ENCODE measurements around the gene USP47.

USP47 gene

DNA sequence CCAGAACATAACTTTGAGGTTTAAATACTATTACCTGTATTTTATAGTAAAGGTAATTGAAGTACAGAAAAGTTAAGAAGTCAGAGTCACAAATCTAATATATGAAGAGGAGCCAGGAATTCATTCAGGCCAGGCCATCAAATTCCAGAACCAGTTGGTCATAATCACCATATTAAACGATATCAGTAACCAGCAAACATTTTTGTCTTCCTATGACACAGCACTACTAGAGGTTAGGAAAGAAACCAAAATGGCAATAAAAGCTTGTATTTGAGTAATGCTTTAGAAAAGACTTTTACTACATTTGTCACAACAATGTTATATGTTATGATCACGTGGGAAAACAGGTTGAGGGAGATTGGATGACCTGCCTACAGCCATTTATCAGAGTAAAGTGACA lies 104.4 kb downstream of the USP47 start:
- Histone ChIP-seq H3K23ac (ENCODE audit: low read depth, low read length, poor library complexity) (no peak overlapping the region), H3K4ac (ENCODE audit: low read length) (no peak overlapping the region), H4K8ac (ENCODE audit: low read depth, low read length) (no peak overlapping the region), H3K4me3 (ENCODE audit: low read length in 2 of 2) (no peak overlapping the region), H3K9me3 (replicated peaks in 1 of 2; ENCODE audit: control insufficient read depth in 2 of 2, insufficient read depth in 1 of 2, low read depth in 1 of 2, low read length in 2 of 2) (no peaks in the 10 kb centered on the region), H3K27ac (replicated peaks; ENCODE audit: low read length) (no peak overlapping the region), H3K18ac (ENCODE audit: low read length) (no peak overlapping the region), H3K27me3 (ENCODE audit: control insufficient read depth in 3 of 3, insufficient read depth in 3 of 3, low read depth in 1 of 3, low read length in 3 of 3) (no peaks in the 10 kb centered on the region), H2AFZ (ENCODE audit: low read length) (no peak overlapping the region), H2BK12ac (ENCODE audit: low read length) (no peak overlapping the region), H3K36me3 (replicated peaks in 1 of 2; ENCODE audit: control insufficient read depth in 2 of 2, insufficient read depth in 2 of 2, low read length in 2 of 2) (peaks cover 4 to 100% of the 10 kb centered on the region in 2 donors), H3K14ac (ENCODE audit: low read length) (no peak overlapping the region), H3K79me1 (ENCODE audit: low read depth, low read length) (no peaks in the 10 kb centered on the region), H2BK120ac (ENCODE audit: low read depth, low read length) (no peak overlapping the region), H3K9ac (ENCODE audit: low read depth, low read length, poor library complexity) (no peak overlapping the region), H2BK15ac (ENCODE audit: low read length) (no peak overlapping the region), H3K4me2 (ENCODE audit: insufficient read depth, low read length, poor library complexity, severe bottlenecking) (no peak overlapping the region), H2AK5ac (ENCODE audit: low read depth, low read length) (no peak overlapping the region), H3K4me1 (ENCODE audit: control insufficient read depth in 2 of 2, insufficient read depth in 1 of 2, low read depth in 1 of 2, low read length in 2 of 2) (peaks cover 0 to 2% of the 10 kb centered on the region in 2 donors), H4K91ac (ENCODE audit: low read depth, low read length, poor library complexity) (no peak overlapping the region), H2BK5ac (ENCODE audit: low read length) (no peak overlapping the region)
- no peak for DNase-seq (ENCODE audit: low spot score)
- WGBS, 2 donors (ENCODE audit: extremely low coverage in 2 of 2, insufficient read length in 2 of 2, insufficient replicate concordance in 1 of 2), result no CpG with 5 or more reads among the region's 2 CpGs

DNA sequence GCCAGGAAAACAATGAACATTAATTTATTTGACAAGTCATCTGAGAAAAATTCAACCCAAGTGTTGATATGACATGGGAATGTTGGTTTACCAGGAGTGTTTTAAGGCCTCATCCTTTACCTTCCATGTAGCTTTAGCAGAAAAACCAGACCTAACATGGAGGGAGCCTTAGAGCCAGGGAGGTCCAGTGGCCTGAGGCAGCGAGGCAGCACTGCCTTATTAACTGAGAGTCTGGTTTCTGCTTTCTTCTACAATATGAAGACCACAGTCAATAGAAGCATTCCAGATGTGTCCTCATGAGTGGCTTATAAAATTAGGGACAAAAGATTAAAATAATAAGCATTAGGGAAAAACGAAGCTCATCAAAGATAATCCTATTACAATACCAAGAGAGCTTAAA lies 105.1 kb downstream of the USP47 start:
- no peak overlapping the region for H2BK120ac ChIP-seq (ENCODE audit: low read depth, low read length)
- H4K91ac ChIP-seq (ENCODE audit: low read depth, low read length, poor library complexity), result no peak overlapping the region
- no peak overlapping the region for H2BK5ac ChIP-seq (ENCODE audit: low read length)
- H4K8ac ChIP-seq (ENCODE audit: low read depth, low read length), result no peak overlapping the region
- no peak overlapping the region for H3K18ac ChIP-seq (ENCODE audit: low read length)
- H3K79me1 ChIP-seq (ENCODE audit: low read depth, low read length), result no peaks in the 10 kb centered on the region
- no peak overlapping the region for H2BK12ac ChIP-seq (ENCODE audit: low read length)
- H3K4ac ChIP-seq (ENCODE audit: low read length), result no peak overlapping the region
- WGBS, 2 donors (ENCODE audit: extremely low coverage in 2 of 2, insufficient read length in 2 of 2, insufficient replicate concordance in 1 of 2), result no CpG with 5 or more reads among the region's 2 CpGs
- no peaks in the 10 kb centered on the region for H3K27me3 ChIP-seq (ENCODE audit: control insufficient read depth in 3 of 3, insufficient read depth in 3 of 3, low read depth in 1 of 3, low read length in 3 of 3)
- H3K36me3 ChIP-seq (replicated peaks in 1 of 2; ENCODE audit: control insufficient read depth in 2 of 2, insufficient read depth in 2 of 2, low read length in 2 of 2), result peaks cover 5 to 100% of the 10 kb centered on the region in 2 donors
- no peak overlapping the region for H2BK15ac ChIP-seq (ENCODE audit: low read length)
- H3K14ac ChIP-seq (ENCODE audit: low read length), result no peak overlapping the region
- H3K4me3 ChIP-seq (ENCODE audit: low read length in 2 of 2), result no peak overlapping the region
- no peak overlapping the region for H3K4me2 ChIP-seq (ENCODE audit: insufficient read depth, low read length, poor library complexity, severe bottlenecking)
- peaks cover 0 to 2% of the 10 kb centered on the region in 2 donors for H3K4me1 ChIP-seq (ENCODE audit: control insufficient read depth in 2 of 2, insufficient read depth in 1 of 2, low read depth in 1 of 2, low read length in 2 of 2)
- H2AK5ac ChIP-seq (ENCODE audit: low read depth, low read length), result no peak overlapping the region
- no peak overlapping the region for H3K23ac ChIP-seq (ENCODE audit: low read depth, low read length, poor library complexity)
- H3K9ac ChIP-seq (ENCODE audit: low read depth, low read length, poor library complexity), result no peak overlapping the region
- H3K27ac ChIP-seq (replicated peaks; ENCODE audit: low read length), result no peak overlapping the region
- DNase-seq (ENCODE audit: low spot score), result no peak
- no peak overlapping the region for H2AFZ ChIP-seq (ENCODE audit: low read length)
- H3K9me3 ChIP-seq (replicated peaks in 1 of 2; ENCODE audit: control insufficient read depth in 2 of 2, insufficient read depth in 1 of 2, low read depth in 1 of 2, low read length in 2 of 2), result no peaks in the 10 kb centered on the region

DNA sequence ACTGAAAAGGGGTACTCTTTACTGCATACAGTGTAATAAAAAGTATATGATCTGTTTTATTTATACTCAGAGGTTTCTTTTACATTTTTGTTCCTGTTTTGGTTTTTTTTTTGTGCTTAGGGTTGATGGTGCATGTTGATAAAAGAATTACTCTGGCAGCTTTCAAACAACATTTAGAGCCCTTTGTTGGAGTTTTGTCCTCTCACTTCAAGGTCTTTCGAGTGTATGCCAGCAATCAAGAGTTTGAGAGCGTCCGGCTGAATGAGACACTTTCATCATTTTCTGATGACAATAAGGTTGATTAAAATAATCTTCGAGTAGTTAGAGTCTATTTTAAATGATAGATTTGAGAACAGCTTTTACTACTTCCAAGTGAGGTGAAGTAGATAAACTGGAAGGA lies 106.1 kb downstream of the USP47 start:
- no peak for DNase-seq (ENCODE audit: low spot score)
- Histone ChIP-seq H3K27ac (replicated peaks; ENCODE audit: low read length) (no peak overlapping the region), H2BK5ac (ENCODE audit: low read length) (no peak overlapping the region), H2BK15ac (ENCODE audit: low read length) (no peak overlapping the region), H3K23ac (ENCODE audit: low read depth, low read length, poor library complexity) (no peak overlapping the region), H3K4ac (ENCODE audit: low read length) (no peak overlapping the region), H3K4me1 (ENCODE audit: control insufficient read depth in 2 of 2, insufficient read depth in 1 of 2, low read depth in 1 of 2, low read length in 2 of 2) (no peaks in the 10 kb centered on the region), H3K4me2 (ENCODE audit: insufficient read depth, low read length, poor library complexity, severe bottlenecking) (no peak overlapping the region), H3K18ac (ENCODE audit: low read length) (no peak overlapping the region), H4K8ac (ENCODE audit: low read depth, low read length) (no peak overlapping the region), H3K27me3 (ENCODE audit: control insufficient read depth in 3 of 3, insufficient read depth in 3 of 3, low read depth in 1 of 3, low read length in 3 of 3) (no peaks in the 10 kb centered on the region), H2BK12ac (ENCODE audit: low read length) (no peak overlapping the region), H3K14ac (ENCODE audit: low read length) (no peak overlapping the region), H4K91ac (ENCODE audit: low read depth, low read length, poor library complexity) (no peak overlapping the region), H3K36me3 (replicated peaks in 1 of 2; ENCODE audit: control insufficient read depth in 2 of 2, insufficient read depth in 2 of 2, low read length in 2 of 2) (peaks cover 3 to 100% of the 10 kb centered on the region in 2 donors), H3K79me1 (ENCODE audit: low read depth, low read length) (no peaks in the 10 kb centered on the region), H2AFZ (ENCODE audit: low read length) (no peak overlapping the region), H3K9me3 (replicated peaks in 1 of 2; ENCODE audit: control insufficient read depth in 2 of 2, insufficient read depth in 1 of 2, low read depth in 1 of 2, low read length in 2 of 2) (no peaks in the 10 kb centered on the region), H2AK5ac (ENCODE audit: low read depth, low read length) (no peak overlapping the region), H3K9ac (ENCODE audit: low read depth, low read length, poor library complexity) (no peak overlapping the region), H3K4me3 (ENCODE audit: low read length in 2 of 2) (no peak overlapping the region), H2BK120ac (ENCODE audit: low read depth, low read length) (no peak overlapping the region)
- no CpG with 5 or more reads among the region's 4 CpGs for WGBS, 2 donors (ENCODE audit: extremely low coverage in 2 of 2, insufficient read length in 2 of 2, insufficient replicate concordance in 1 of 2)

DNA sequence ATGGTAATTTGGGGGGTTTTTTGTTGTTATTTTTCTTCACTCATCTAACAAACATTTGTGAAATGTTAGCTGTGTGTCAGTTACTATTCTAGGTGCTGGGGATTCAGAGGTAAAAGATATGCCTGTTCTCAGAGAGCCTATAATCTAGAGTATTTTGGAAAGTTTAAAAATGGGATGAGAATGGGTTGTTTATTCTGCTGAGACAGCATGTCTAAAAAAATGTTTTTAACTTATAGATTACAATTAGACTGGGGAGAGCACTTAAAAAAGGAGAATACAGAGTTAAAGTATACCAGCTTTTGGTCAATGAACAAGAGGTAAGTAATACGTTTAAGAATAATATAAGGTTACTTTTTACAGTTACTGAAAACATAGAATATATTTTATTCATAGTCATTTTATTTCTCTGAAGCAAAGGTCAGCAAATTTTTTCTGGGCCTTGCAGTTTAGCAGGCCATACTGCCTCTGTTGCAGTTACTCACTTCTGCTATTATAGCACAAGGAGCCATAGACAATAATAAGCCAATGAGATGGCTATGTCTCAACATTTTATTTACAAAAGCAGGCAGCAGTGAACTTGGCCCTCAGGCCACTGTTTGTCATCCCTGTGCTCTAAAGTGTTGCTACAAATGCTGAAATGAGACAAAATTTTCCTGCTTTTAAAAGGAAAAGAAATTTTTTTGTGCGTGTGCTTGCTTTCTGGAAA lies 106.6 kb downstream of the USP47 start:
- Histone ChIP-seq H3K4me3 (ENCODE audit: low read length in 2 of 2) (no peak overlapping the region), H3K23ac (ENCODE audit: low read depth, low read length, poor library complexity) (no peak overlapping the region), H3K79me1 (ENCODE audit: low read depth, low read length) (no peaks in the 10 kb centered on the region), H2BK120ac (ENCODE audit: low read depth, low read length) (no peak overlapping the region), H2AFZ (ENCODE audit: low read length) (no peak overlapping the region), H3K18ac (ENCODE audit: low read length) (no peak overlapping the region), H4K8ac (ENCODE audit: low read depth, low read length) (no peak overlapping the region), H2AK5ac (ENCODE audit: low read depth, low read length) (no peak overlapping the region), H3K27ac (replicated peaks; ENCODE audit: low read length) (no peak overlapping the region), H4K91ac (ENCODE audit: low read depth, low read length, poor library complexity) (no peak overlapping the region), H3K9me3 (replicated peaks in 1 of 2; ENCODE audit: control insufficient read depth in 2 of 2, insufficient read depth in 1 of 2, low read depth in 1 of 2, low read length in 2 of 2) (no peaks in the 10 kb centered on the region), H3K14ac (ENCODE audit: low read length) (no peak overlapping the region), H3K9ac (ENCODE audit: low read depth, low read length, poor library complexity) (no peak overlapping the region), H3K4me1 (ENCODE audit: control insufficient read depth in 2 of 2, insufficient read depth in 1 of 2, low read depth in 1 of 2, low read length in 2 of 2) (no peaks in the 10 kb centered on the region), H3K4me2 (ENCODE audit: insufficient read depth, low read length, poor library complexity, severe bottlenecking) (no peak overlapping the region), H2BK12ac (ENCODE audit: low read length) (no peak overlapping the region), H3K4ac (ENCODE audit: low read length) (no peak overlapping the region), H2BK5ac (ENCODE audit: low read length) (no peak overlapping the region), H3K27me3 (ENCODE audit: control insufficient read depth in 3 of 3, insufficient read depth in 3 of 3, low read depth in 1 of 3, low read length in 3 of 3) (no peaks in the 10 kb centered on the region), H2BK15ac (ENCODE audit: low read length) (no peak overlapping the region), H3K36me3 (replicated peaks in 1 of 2; ENCODE audit: control insufficient read depth in 2 of 2, insufficient read depth in 2 of 2, low read length in 2 of 2) (peaks cover 3 to 100% of the 10 kb centered on the region in 2 donors)
- no CpG with 5 or more reads among the region's 2 CpGs for WGBS, 2 donors (ENCODE audit: extremely low coverage in 2 of 2, insufficient read length in 2 of 2, insufficient replicate concordance in 1 of 2)
- DNase-seq (ENCODE audit: low spot score), result no peak

Data from neuronal stem cell (in vitro differentiated cells).